Liver (tissue), 3 donors: ENCODE data around the gene UBA52.

ENCODE experiments used
- CTCF ChIP-seq: fragments of 150-350 bp; IDR thresholded peaks from 2 replicates; pipeline ENCODE4 v1.5.1; 2017; ENCODE audit warnings: improper control_type of control experiment, low read depth, low read length; ENCODE audit not compliant: missing input control
- HNF4A ChIP-seq, 2 donors: conservative IDR thresholded peaks; 2 replicates each; pipeline ENCODE4 v1.6.1; 2016; ENCODE audit warnings: antibody characterized with exemption in 2 of 2, mild to moderate bottlenecking in 2 of 2
- RAD21 ChIP-seq, 2 donors: IDR thresholded peaks; 2 replicates each; pipeline ENCODE4 v1.6.1; 2016; ENCODE audit warnings: antibody characterized with exemption in 2 of 2, mild to moderate bottlenecking in 2 of 2
- TF ChIP-seq, protein P1 (sequence below): IDR thresholded peaks from 2 replicates; pipeline ENCODE4 v1.6.1; 2016; ENCODE audit warnings: antibody characterized with exemption
- donor health status: healthy.
- donor health status: healthy.

DNA sequence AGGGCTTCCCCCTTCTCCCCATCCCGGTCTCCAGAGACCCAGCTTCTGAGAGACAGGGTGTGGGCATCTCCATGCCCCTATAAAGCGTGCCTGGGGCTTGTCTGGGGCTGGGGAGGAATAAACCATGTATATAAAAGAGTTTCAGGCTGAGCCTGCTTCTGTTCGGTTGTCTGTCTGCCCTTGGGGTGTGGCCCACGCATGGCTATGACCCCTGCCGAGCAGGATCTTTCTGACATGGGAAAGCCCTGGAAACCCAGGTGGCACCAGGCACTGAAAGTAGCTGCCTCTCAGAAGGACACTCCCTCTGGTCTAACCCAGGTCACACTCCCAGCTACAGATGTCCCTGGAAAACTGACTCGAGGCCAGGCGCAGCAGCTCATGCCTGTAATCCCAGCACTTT lies 49.2 kb downstream of the UBA52 start:
- TF ChIP-seq RAD21 (IDR thresholded peaks at IDR 0.05) (no peak), CTCF (no peak), HNF4A (conservative IDR thresholded peaks at IDR 0.05) (no peak)
- TF ChIP-seq, protein P1, sequence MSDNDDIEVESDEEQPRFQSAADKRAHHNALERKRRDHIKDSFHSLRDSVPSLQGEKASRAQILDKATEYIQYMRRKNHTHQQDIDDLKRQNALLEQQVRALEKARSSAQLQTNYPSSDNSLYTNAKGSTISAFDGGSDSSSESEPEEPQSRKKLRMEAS, result no peak
